ENCODE results near the gene TFB1M.

Gene TFB1M

GRCh38 chr6:155250701-155251381, 63.4 kb downstream of the TFB1M start:
- DNase-seq (ENCODE audit: low read depth in 1 of 2, low spot score in 1 of 2): no peak
- in situ Hi-C loops (cut with HindIII; ENCODE audit: low pct_unique_long_range_greater_than_20kb, low sequenced_read_pairs): no loop called here

GRCh38 chr6:155248008-155249001, 66.0 kb downstream of the TFB1M start:
- in situ Hi-C loops (cut with HindIII; ENCODE audit: low pct_unique_long_range_greater_than_20kb, low sequenced_read_pairs): no loop called here
- no peak for TF ChIP-seq JUND (IDR thresholded peaks at IDR 0.05; ENCODE audit: low read depth)
- DNase-seq (ENCODE audit: low read depth in 1 of 2, low spot score in 1 of 2): peak; percentile 55 to 57

More at GRCh38 chr6:155250701-155251381, 63.4 kb downstream of the TFB1M start:
- TF ChIP-seq JUND (IDR thresholded peaks at IDR 0.05; ENCODE audit: low read depth): no peak

DNA sequence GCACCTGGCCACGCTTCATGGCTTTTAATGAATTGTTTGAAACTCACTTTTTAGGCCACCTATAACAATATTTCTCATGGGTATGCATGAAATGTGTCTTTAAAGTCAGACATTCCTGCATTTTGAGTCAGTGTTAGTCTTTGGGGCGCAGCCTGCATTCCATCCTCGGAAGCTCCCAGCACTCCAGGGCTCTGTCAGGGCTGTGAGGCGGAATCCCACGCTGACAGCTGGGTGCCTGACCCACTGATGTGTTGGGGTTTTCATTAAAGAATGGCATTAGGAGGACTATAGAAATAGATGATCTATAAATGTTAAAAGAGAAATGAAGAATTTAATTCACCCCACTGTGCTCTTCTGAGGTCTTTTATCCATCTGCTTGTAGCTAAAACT, 66.7 kb downstream of the TFB1M start:
- TF ChIP-seq JUND (IDR thresholded peaks at IDR 0.05; ENCODE audit: low read depth): no peak
- no peak for DNase-seq (ENCODE audit: low read depth in 1 of 2, low spot score in 1 of 2)
- in situ Hi-C loops (cut with HindIII; ENCODE audit: low pct_unique_long_range_greater_than_20kb, low sequenced_read_pairs): no loop called here

GRCh38 chr6:155246825-155247224, 67.5 kb downstream of the TFB1M start:
- DNase-seq (ENCODE audit: low read depth in 1 of 2, low spot score in 1 of 2): no peak
- in situ Hi-C loops (cut with HindIII; ENCODE audit: low pct_unique_long_range_greater_than_20kb, low sequenced_read_pairs): no loop called here

GRCh38 chr6:155245831-155246230, 68.5 kb downstream of the TFB1M start:
- no peak for DNase-seq (ENCODE audit: low read depth in 1 of 2, low spot score in 1 of 2)
- in situ Hi-C loops (cut with HindIII; ENCODE audit: low pct_unique_long_range_greater_than_20kb, low sequenced_read_pairs): no loop called here
- no peak for TF ChIP-seq JUND (IDR thresholded peaks at IDR 0.05; ENCODE audit: low read depth)

More at GRCh38 chr6:155246825-155247224, 67.5 kb downstream of the TFB1M start:
- TF ChIP-seq JUND (IDR thresholded peaks at IDR 0.05; ENCODE audit: low read depth): no peak

GRCh38 chr6:155245193-155245592, 69.1 kb downstream of the TFB1M start:
- in situ Hi-C loops (cut with HindIII; ENCODE audit: low pct_unique_long_range_greater_than_20kb, low sequenced_read_pairs): no loop called here
- no peak for TF ChIP-seq JUND (IDR thresholded peaks at IDR 0.05; ENCODE audit: low read depth)
- DNase-seq (ENCODE audit: low read depth in 1 of 2, low spot score in 1 of 2): no peak

DNA sequence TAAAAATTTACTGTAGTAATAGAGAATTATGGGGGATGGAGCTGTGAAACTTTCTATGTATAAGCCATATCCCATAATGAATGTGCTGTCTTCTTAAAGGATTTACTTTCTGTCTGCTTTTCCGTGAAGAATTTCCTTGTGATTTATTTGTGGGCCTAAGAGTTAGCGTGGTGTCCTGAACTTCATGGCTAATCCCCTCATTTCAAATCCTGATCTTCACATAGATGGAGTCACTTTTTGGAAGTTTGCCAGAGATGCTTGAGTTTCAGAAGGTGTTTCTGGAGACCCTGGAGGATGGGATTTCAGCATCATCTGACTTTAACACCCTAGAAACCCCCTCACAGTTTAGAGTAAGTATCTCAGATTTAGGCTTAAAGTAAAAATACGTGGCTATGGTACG, 69.8 kb downstream of the TFB1M start:
- no peak for TF ChIP-seq JUND (IDR thresholded peaks at IDR 0.05; ENCODE audit: low read depth)
- in situ Hi-C loops (cut with HindIII; ENCODE audit: low pct_unique_long_range_greater_than_20kb, low sequenced_read_pairs): no loop called here
- DNase-seq (ENCODE audit: low read depth in 1 of 2, low spot score in 1 of 2): no peak

GRCh38 chr6:155241966-155242365, 72.3 kb downstream of the TFB1M start:
- in situ Hi-C loops (cut with HindIII; ENCODE audit: low pct_unique_long_range_greater_than_20kb, low sequenced_read_pairs): no loop called here
- TF ChIP-seq JUND (IDR thresholded peaks at IDR 0.05; ENCODE audit: low read depth): no peak
- DNase-seq (ENCODE audit: low read depth in 1 of 2, low spot score in 1 of 2): no peak

- in situ Hi-C loops (cut with HindIII; ENCODE audit: low pct_unique_long_range_greater_than_20kb, low sequenced_read_pairs): no loop called here
- DNase-seq (ENCODE audit: low read depth in 1 of 2, low spot score in 1 of 2): no peak
- no peak for TF ChIP-seq JUND (IDR thresholded peaks at IDR 0.05; ENCODE audit: low read depth)
Observed at GRCh38 chr6:155240905-155241600, 73.2 kb downstream of the TFB1M start.

DNA sequence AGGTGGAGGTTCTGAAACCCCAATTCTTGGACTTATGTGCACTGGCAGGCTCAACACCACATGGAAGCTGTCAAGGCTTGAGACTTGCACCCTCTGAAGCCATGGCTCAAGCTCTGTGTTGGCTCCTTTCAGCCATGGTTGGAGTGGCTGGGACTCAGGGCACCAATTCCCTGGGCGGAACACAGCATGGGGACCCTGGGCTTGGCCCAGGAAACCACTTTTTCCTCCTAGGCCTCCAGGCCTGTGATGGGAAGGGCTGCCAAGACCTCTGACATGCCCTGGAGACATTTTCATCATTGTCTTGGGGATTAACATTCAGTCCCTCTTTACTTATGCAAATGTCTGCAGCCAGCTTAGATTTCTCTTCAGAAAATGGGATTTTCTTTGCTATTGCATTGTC, 76.7 kb downstream of the TFB1M start:
- in situ Hi-C loops (cut with HindIII; ENCODE audit: low pct_unique_long_range_greater_than_20kb, low sequenced_read_pairs): no loop called here
- no peak for DNase-seq (ENCODE audit: low read depth in 1 of 2, low spot score in 1 of 2)
- TF ChIP-seq JUND (IDR thresholded peaks at IDR 0.05; ENCODE audit: low read depth): no peak

DNA sequence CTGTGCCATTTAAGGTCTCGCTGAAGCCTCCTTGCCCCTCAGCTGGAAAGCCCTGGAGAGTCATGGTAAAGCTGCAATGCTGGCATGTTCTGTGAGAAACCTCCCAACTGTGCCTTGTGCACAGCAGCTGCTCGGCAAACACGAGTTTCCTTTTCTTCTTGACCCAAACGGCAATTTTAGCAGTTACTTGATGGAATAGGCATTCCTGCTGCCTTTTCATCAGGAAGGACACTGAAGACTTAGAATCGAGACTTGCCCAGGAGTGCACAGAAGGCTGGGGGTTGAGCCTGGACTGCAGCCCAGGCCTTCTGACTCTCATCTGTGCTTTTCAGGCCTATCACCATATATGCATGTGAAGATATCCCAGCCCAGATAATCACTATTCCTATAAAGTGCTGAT, 79.2 kb downstream of the TFB1M start:
- DNase-seq (ENCODE audit: low read depth in 1 of 2, low spot score in 1 of 2): no peak
- in situ Hi-C loops (cut with HindIII; ENCODE audit: low pct_unique_long_range_greater_than_20kb, low sequenced_read_pairs): no loop called here
- TF ChIP-seq JUND (IDR thresholded peaks at IDR 0.05; ENCODE audit: low read depth): no peak

GRCh38 chr6:155234687-155235086, 79.6 kb downstream of the TFB1M start:
- in situ Hi-C loops (cut with HindIII; ENCODE audit: low pct_unique_long_range_greater_than_20kb, low sequenced_read_pairs): no loop called here

More at GRCh38 chr6:155234687-155235086, 79.6 kb downstream of the TFB1M start:
- DNase-seq (ENCODE audit: low read depth in 1 of 2, low spot score in 1 of 2): no peak
- TF ChIP-seq JUND (IDR thresholded peaks at IDR 0.05; ENCODE audit: low read depth): no peak

Data from T47D (cell line).